Keratinocyte (primary cell): ENCODE measurements around the gene LHPP.

Experiments
- EZH2 ChIP-seq: IDR thresholded peaks from one replicate; pipeline ENCODE4 v1.6.1; 2012; ENCODE audit warnings: inconsistent platforms, mild to moderate bottlenecking, low read length, moderate library complexity
- TF ChIP-seq, protein P1 (sequence below), 3 experiments: IDR thresholded peaks in 1 of 3; conservative IDR thresholded peaks in 1 of 3; optimal IDR thresholded peaks in 1 of 3; 2 replicates in 2 of 3; 3 replicates in 1 of 3; pipeline versions ENCODE3 to v1.5.1; 2011; ENCODE audit warnings: low read length in 3 of 3, mild to moderate bottlenecking in 3 of 3, moderate library complexity in 2 of 3, control low read depth in 1 of 3, inconsistent platforms in 1 of 3; ENCODE audit not compliant: insufficient read depth in 2 of 3; ENCODE audit errors: extremely low read depth in 1 of 3

GRCh38 chr10:124547647-124548168 lies 86.1 kb downstream of the LHPP start:
- TF ChIP-seq, protein P1, sequence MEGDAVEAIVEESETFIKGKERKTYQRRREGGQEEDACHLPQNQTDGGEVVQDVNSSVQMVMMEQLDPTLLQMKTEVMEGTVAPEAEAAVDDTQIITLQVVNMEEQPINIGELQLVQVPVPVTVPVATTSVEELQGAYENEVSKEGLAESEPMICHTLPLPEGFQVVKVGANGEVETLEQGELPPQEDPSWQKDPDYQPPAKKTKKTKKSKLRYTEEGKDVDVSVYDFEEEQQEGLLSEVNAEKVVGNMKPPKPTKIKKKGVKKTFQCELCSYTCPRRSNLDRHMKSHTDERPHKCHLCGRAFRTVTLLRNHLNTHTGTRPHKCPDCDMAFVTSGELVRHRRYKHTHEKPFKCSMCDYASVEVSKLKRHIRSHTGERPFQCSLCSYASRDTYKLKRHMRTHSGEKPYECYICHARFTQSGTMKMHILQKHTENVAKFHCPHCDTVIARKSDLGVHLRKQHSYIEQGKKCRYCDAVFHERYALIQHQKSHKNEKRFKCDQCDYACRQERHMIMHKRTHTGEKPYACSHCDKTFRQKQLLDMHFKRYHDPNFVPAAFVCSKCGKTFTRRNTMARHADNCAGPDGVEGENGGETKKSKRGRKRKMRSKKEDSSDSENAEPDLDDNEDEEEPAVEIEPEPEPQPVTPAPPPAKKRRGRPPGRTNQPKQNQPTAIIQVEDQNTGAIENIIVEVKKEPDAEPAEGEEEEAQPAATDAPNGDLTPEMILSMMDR (optimal IDR thresholded peaks at IDR 0.05 in 1 of 3, IDR thresholded peaks at IDR 0.05 in 1 of 3, conservative IDR thresholded peaks at IDR 0.05 in 1 of 3; ENCODE audit: extremely low read depth in 1 of 3, insufficient read depth in 2 of 3, low read length in 3 of 3): no peak
- TF ChIP-seq EZH2: no peak
